ENCODE results near the gene ATF3. TPM values are rescaled to one million over a fixed set of nuclear protein-coding genes. Genes with fewer than 3 reads are reported as not detected.

Gene ATF3
- total RNA-seq, 2 experiments from 2014 or later = 21.6 to 21.8 TPM

DNA sequence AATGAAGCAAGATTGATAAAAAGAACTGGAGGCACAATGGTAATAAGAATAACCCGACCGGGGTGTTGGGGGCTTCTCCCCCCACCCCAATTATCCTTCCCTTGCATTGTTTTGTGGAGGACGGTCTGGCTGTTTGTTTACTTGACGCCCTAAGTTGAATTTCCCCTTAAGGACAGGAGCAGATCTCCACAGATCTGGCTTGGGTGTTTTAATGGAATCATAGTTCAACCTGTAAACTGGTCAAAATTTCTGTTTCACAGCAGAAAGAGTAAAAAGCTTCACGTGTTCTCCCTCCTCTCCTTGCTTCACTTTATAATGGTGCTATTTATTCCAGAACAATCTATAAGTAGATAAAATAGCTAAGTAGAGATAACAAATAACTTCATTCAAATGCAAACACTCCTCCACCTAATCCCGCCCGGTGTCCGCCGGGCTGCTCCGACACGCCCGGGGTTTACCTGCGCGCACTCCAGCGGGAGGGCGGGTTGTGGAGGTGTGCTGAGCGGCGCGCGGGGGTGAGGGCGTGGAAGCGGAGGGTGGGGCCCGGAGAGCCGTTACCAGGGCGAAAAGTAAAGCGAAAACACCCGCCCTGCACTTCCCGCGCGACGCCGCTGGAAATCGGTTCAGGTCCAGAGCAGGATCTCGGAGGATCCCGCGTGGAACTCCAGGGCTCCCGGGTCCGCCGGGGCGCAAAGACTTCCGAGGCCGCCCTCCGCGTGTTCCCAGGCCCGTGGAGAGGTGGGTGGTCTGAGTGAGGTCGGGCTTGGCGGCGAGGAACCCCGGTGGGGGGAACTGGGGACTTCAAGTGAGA, 2.0 kb upstream of the ATF3 start:
- Mint-ChIP-seq H3K9me3 (no peaks in the 10 kb centered on the region), H3K4me1 (peaks cover 40% of the 10 kb centered on the region), H3K36me3 (ENCODE audit: low read depth) (peaks cover 20% of the 10 kb centered on the region), H3K4me3 (peak overlapping the region; percentile 95), H3K27ac (peak overlapping the region; percentile 68), H3K27me3 (peaks cover 53% of the 10 kb centered on the region)
- POLR2A ChIA-PET = interaction anchor here (2.0 to 5.0 kb wide), 6 partner anchors 9 to 185 kb away, joined by 14 to 94 read pairs (median 38); partner anchors contain the start of genes NSL1 and TATDN3
- CTCF ChIA-PET = interaction anchor here (0.6 to 3.1 kb wide), 7 partner anchors 9 to 150 kb away, joined by 3 to 29 read pairs (median 5); no protein-coding TSS in a partner anchor
- peak; percentile 71 for DNase-seq

- CTCF ChIA-PET = interaction anchor here (0.9 to 3.1 kb wide), 6 partner anchors 10 to 151 kb away, joined by 3 to 29 read pairs (median 6); no protein-coding TSS in a partner anchor
- Mint-ChIP-seq H3K9me3 (no peaks in the 10 kb centered on the region), H3K27ac (peak overlapping the region; percentile 91), H3K4me1 (peaks cover 43% of the 10 kb centered on the region), H3K4me3 (peak overlapping the region; percentile 95), H3K36me3 (ENCODE audit: low read depth) (peaks cover 20% of the 10 kb centered on the region), H3K27me3 (peaks cover 48% of the 10 kb centered on the region)
- POLR2A ChIA-PET = interaction anchor here (1.1 to 5.0 kb wide), 12 partner anchors 8 to 251 kb away, joined by 3 to 94 read pairs (median 12); partner anchors contain the start of genes FLVCR1, NSL1 and TATDN3
- DNase-seq = peak; percentile 38
These were observed 1.2 kb upstream of the ATF3 start for GRCh38 chr1:212607206-212607912.

GRCh38 chr1:212607913-212608391, 609 bp upstream of the ATF3 start:
- peaks cover 23% of the 10 kb centered on the region for H3K36me3 Mint-ChIP-seq (ENCODE audit: low read depth)
- ChIA-PET POLR2A (interaction anchor here (0.6 to 5.0 kb wide), 31 partner anchors 8 to 572 kb away, joined by 3 to 94 read pairs (median 3); partner anchors contain the start of genes DTL, FLVCR1, INTS7 and NSL1), CTCF (interaction anchor here (0.7 to 3.1 kb wide), 11 partner anchors 10 to 572 kb away, joined by 3 to 29 read pairs (median 5); partner anchors contain the start of genes DTL and INTS7)
- peak overlapping the region; percentile 95 for H3K4me3 Mint-ChIP-seq
- no peaks in the 10 kb centered on the region for H3K9me3 Mint-ChIP-seq
- H3K27me3 Mint-ChIP-seq = peaks cover 43% of the 10 kb centered on the region
- peak overlapping the region; percentile 91 for H3K27ac Mint-ChIP-seq
- no peak for DNase-seq
- peaks cover 46% of the 10 kb centered on the region for H3K4me1 Mint-ChIP-seq

GRCh38 chr1:212608959-212609700, 569 bp downstream of the ATF3 start:
- peaks cover 35% of the 10 kb centered on the region for H3K27me3 Mint-ChIP-seq

DNA sequence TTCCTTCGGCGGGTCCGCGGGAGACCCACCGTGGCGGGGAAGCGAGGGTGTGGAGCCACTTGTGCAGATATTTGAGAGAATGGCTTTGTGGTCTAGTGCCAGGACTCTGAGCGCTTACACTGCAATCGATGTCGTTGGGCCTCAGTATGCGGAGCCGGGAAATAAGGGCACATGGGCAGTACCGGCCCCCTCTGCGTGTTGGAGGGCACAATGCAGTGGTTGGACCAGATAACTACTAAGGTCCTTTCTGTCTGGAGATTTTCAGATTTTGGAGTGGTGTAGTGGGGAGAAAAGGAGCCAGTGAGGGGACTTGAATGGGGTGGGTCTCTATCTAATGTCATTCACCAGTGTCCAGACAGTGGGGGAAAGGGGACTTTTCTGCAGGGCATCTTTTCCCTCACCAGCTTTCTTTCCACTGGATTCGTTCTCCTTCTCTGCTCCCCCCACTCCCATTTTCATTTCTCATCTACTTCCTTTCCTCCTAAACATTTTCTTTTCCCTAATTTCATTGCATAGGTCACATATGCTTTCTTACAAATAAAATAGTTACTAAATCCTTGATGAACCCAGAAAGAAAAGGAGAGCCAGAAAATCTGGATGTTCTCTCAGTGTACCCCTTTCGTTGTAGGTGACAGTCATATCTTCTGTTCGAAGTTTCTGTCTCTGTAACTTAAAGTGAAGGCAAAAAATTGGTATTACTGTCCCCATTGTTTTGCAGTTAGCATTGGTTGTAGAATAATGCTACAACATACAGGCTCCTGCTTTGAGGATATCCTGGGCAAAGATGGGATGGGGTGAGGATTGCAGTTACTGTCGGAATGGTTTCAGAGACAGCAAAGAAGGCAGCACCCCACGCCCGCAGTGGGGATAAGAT, 1.4 kb downstream of the ATF3 start:
- ChIA-PET POLR2A (interaction anchor here (0.5 to 3.9 kb wide), 6 partner anchors 10 to 56 kb away, joined by 3 to 39 read pairs (median 4); no protein-coding TSS in a partner anchor), CTCF (interaction anchor here (0.6 to 3.0 kb wide), 6 partner anchors 8 to 341 kb away, joined by 3 to 29 read pairs (median 4); partner anchors contain the start of gene VASH2)
- H3K4me1 Mint-ChIP-seq = peaks cover 65% of the 10 kb centered on the region
- peak overlapping the region; percentile 95 for H3K4me3 Mint-ChIP-seq
- DNase-seq = no peak
- H3K9me3 Mint-ChIP-seq = no peaks in the 10 kb centered on the region
- H3K27ac Mint-ChIP-seq = peak overlapping the region; percentile 91
- H3K36me3 Mint-ChIP-seq (ENCODE audit: low read depth) = peaks cover 35% of the 10 kb centered on the region
- H3K27me3 Mint-ChIP-seq = peaks cover 27% of the 10 kb centered on the region

More at GRCh38 chr1:212608959-212609700, 569 bp downstream of the ATF3 start:
- H3K4me3 Mint-ChIP-seq = peak overlapping the region; percentile 95
- DNase-seq = peak; percentile 68
- H3K36me3 Mint-ChIP-seq (ENCODE audit: low read depth) = peaks cover 29% of the 10 kb centered on the region
- peak overlapping the region; percentile 91 for H3K27ac Mint-ChIP-seq
- H3K4me1 Mint-ChIP-seq = peaks cover 58% of the 10 kb centered on the region
- ChIA-PET POLR2A (interaction anchor here (0.5 to 5.0 kb wide), 26 partner anchors 9 to 573 kb away, joined by 3 to 94 read pairs (median 3); partner anchors contain the start of genes DTL, INTS7, NSL1 and TATDN3), CTCF (interaction anchor here (0.6 to 3.1 kb wide), 10 partner anchors 9 to 574 kb away, joined by 3 to 29 read pairs (median 4); partner anchors contain the start of genes DTL, INTS7 and VASH2)
- H3K9me3 Mint-ChIP-seq = no peaks in the 10 kb centered on the region

GRCh38 chr1:212610575-212610967, 2.0 kb downstream of the ATF3 start:
- no peak for DNase-seq
- H3K27me3 Mint-ChIP-seq = peaks cover 20% of the 10 kb centered on the region
- no peaks in the 10 kb centered on the region for H3K9me3 Mint-ChIP-seq
- ChIA-PET CTCF (interaction anchor here (1.5 kb wide), 1 partner anchor 31 kb away, joined by 3 read pairs; no protein-coding TSS in a partner anchor), POLR2A (interaction anchor here (1.0 to 2.2 kb wide), 4 partner anchors 10 to 181 kb away, joined by 3 to 6 read pairs (median 4); partner anchors contain the start of genes NSL1 and TATDN3)
- H3K4me3 Mint-ChIP-seq = peak overlapping the region; percentile 95
- H3K36me3 Mint-ChIP-seq (ENCODE audit: low read depth) = peaks cover 40% of the 10 kb centered on the region
- peaks cover 63% of the 10 kb centered on the region for H3K4me1 Mint-ChIP-seq
- no peak overlapping the region for H3K27ac Mint-ChIP-seq

- H3K9me3 Mint-ChIP-seq = no peaks in the 10 kb centered on the region
- peak overlapping the region; percentile 95 for H3K4me3 Mint-ChIP-seq
- H3K4me1 Mint-ChIP-seq = peaks cover 59% of the 10 kb centered on the region
- POLR2A ChIA-PET = interaction anchor here (1.0 to 2.2 kb wide), 3 partner anchors 15 to 180 kb away, joined by 3 to 6 read pairs (median 4); partner anchors contain the start of genes NSL1 and TATDN3
- CTCF ChIA-PET = interaction anchor here (0.8 to 1.8 kb wide), 6 partner anchors 15 to 155 kb away, joined by 3 to 7 read pairs (median 3); no protein-coding TSS in a partner anchor
- peaks cover 46% of the 10 kb centered on the region for H3K36me3 Mint-ChIP-seq (ENCODE audit: low read depth)
- H3K27ac Mint-ChIP-seq = no peak overlapping the region
- no peak for DNase-seq
- H3K27me3 Mint-ChIP-seq = peaks cover 13% of the 10 kb centered on the region
These were observed 2.7 kb downstream of the ATF3 start for GRCh38 chr1:212611000-212611948.

- peaks cover 54% of the 10 kb centered on the region for H3K36me3 Mint-ChIP-seq (ENCODE audit: low read depth)
- H3K27ac Mint-ChIP-seq = no peak overlapping the region
- H3K27me3 Mint-ChIP-seq = peaks cover 3% of the 10 kb centered on the region
- peaks cover 51% of the 10 kb centered on the region for H3K4me1 Mint-ChIP-seq
- CTCF ChIA-PET = interaction anchor here (0.8 to 1.8 kb wide), 6 partner anchors 16 to 156 kb away, joined by 3 to 7 read pairs (median 3); no protein-coding TSS in a partner anchor
- POLR2A ChIA-PET = interaction anchor here (1.3 to 2.2 kb wide), 2 partner anchors 16 to 179 kb away, joined by 4 to 6 read pairs; partner anchors contain the start of genes NSL1 and TATDN3
- no peaks in the 10 kb centered on the region for H3K9me3 Mint-ChIP-seq
- no peak for DNase-seq
- no peak overlapping the region for H3K4me3 Mint-ChIP-seq
These were observed 3.7 kb downstream of the ATF3 start for GRCh38 chr1:212612041-212612961.

Data from activated CD4-positive, alpha-beta memory T cell treated with anti-CD3 and anti-CD28 coated beads, Interleukin-2, amount 10 ng/mL, durations not matched to agents 7 days and 5 days (primary cell).